ENCODE data around the gene GNB1. TPM values are rescaled to one million over a fixed set of nuclear protein-coding genes. Genes with fewer than 3 reads are reported as not detected.

The GNB1 gene
- total and polyA plus RNA-seq, 2 of the 4 experiments (the other 2 are of a cell fraction) = 73.5 to 371 TPM

- no peak for TF ChIP-seq MAZ (IDR thresholded peaks at IDR 0.05; ENCODE audit: borderline replicate concordance, low read depth, low read length)
- no peak for TF ChIP-seq NFE2L2 (IDR thresholded peaks at IDR 0.05; ENCODE audit: low read depth, low read length)
Observed at GRCh38 chr1:1780598-1781525, 110.0 kb downstream of the GNB1 start (continued).

DNA sequence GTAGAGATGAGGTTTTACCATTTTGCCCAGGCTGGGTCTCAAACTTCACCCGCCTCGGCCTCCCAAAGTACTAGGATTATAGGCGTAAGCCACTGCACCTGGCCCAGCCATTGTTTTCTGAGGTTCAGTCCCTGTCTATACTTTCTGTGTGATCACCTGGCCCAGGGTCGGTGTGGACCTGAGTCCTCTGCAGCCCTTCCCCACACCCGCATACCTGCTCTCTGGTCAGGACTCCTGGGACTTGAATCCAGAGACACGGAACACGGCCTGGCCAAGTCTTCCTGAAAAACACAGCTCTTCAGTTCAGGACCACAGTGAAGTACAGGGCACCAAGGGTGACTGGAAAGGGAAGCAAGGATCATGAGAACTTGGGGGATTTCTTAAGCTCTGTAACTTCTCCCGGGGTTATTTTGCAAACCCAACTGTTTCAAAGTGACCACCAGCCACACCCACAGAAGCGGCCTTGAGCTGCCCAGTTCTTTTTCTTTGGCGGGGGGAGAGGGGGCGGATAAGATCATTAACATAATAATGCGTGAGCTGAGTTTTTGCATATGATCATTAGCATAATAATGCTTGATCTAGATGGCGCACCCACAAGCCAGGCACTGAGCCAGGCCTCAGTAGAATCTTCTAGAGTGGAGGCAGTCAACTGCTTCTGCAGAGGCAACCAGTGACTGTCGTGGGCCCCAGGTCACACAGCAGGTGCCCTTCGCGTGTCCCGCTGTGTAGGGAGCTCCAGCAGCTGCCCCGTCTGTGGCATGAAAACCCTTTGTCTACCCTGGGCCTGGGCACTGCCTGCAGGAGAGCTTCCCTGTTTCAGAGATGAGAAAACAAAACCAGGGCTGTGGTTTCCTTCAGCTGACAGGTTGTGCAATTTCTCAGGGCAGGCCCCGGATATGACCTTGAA lies 110.9 kb downstream of the GNB1 start:
- peaks cover 22% of the 10 kb centered on the region for H3K4me1 ChIP-seq (ENCODE audit: control insufficient read depth, insufficient read depth, low read length)
- no peak overlapping the region for H2BK20ac ChIP-seq (ENCODE audit: low read depth, low read length)
- DNase-seq (peak; percentile 34), ATAC-seq (ENCODE audit: low read depth) (no peak)
- peaks cover 14% of the 10 kb centered on the region for H3K9me1 ChIP-seq (ENCODE audit: insufficient read depth, low read length)
- H3K56ac ChIP-seq (ENCODE audit: extremely low read depth, insufficient read depth, low read length) = no peak overlapping the region
- H2BK120ac ChIP-seq (ENCODE audit: low read depth, low read length) = no peak overlapping the region
- intact Hi-C loops (cut with micrococcal nuclease) = loop anchor here (1.0 kb wide), 1 partner anchor 126 kb away; no protein-coding TSS in a partner anchor
- peaks cover 6% of the 10 kb centered on the region for H3K36me3 ChIP-seq (ENCODE audit: control insufficient read depth, insufficient read depth, low read length)
- H2AFZ ChIP-seq (replicated peaks; ENCODE audit: low read length, poor library complexity) = peak overlapping the region; percentile 27
- H3K27ac ChIP-seq (ENCODE audit: insufficient read depth, low read length) = no peak overlapping the region
- no peak overlapping the region for H3K9ac ChIP-seq (ENCODE audit: low read depth, low read length)
- in situ Hi-C loops (cut with MboI; ENCODE audit: low sequenced_read_pairs) = loop anchor here (10.0 kb wide), 1 partner anchor 125 kb away; no protein-coding TSS in a partner anchor
- TF ChIP-seq CEBPB (IDR thresholded peaks at IDR 0.05; ENCODE audit: low read depth, low read length) (peak; percentile 84), RAD21 (IDR thresholded peaks at IDR 0.05; ENCODE audit: low read length) (no peak)
- no peak overlapping the region for H2AK5ac ChIP-seq (ENCODE audit: low read depth, low read length)
- no peak overlapping the region for H4K8ac ChIP-seq (ENCODE audit: low read depth in 2 of 2, low read length in 2 of 2)
- peaks cover 39% of the 10 kb centered on the region for H4K20me1 ChIP-seq (ENCODE audit: insufficient read depth, low read length)
- 58% methylated on average over 4 of the region's 19 CpGs; no CpG with 5 or more reads in 1 of the 2 experiments for WGBS, 2 experiments (ENCODE audit: extremely low coverage in 2 of 2, insufficient read length in 1 of 2)
- no peak overlapping the region for H2BK5ac ChIP-seq (ENCODE audit: low read depth, low read length, poor library complexity, severe bottlenecking)
- H3K9me3 ChIP-seq (ENCODE audit: control insufficient read depth, insufficient read depth, low read length) = no peaks in the 10 kb centered on the region
- ChIA-PET CTCF (no interaction called here), POLR2A (ENCODE audit: unreplicated experiment) (no interaction called here)
- H2BK15ac ChIP-seq (ENCODE audit: low read depth, low read length) = no peak overlapping the region
- H3K79me1 ChIP-seq (ENCODE audit: low read depth in 1 of 2, low read length in 2 of 2) = peaks cover 15 to 56% of the 10 kb centered on the region in 2 experiments; a peak in 3 of 4 replicates
- H4K5ac ChIP-seq (ENCODE audit: low read depth, low read length) = no peak overlapping the region
- H3K18ac ChIP-seq (ENCODE audit: low read depth, low read length) = no peak overlapping the region
- H3K23ac ChIP-seq (ENCODE audit: low read depth, low read length) = no peak overlapping the region
- no peak overlapping the region for H3K14ac ChIP-seq (replicated peaks; ENCODE audit: low read depth, low read length)
- dilution Hi-C loops (cut with HindIII; ENCODE audit: low sequenced_read_pairs, unreplicated experiment) = no loop called here
- H4K91ac ChIP-seq (ENCODE audit: insufficient read depth, low read depth, low read length) = no peak overlapping the region
- H3K4ac ChIP-seq (ENCODE audit: low read depth, low read length) = no peak overlapping the region
- H3K4me3 ChIP-seq (ENCODE audit: insufficient read depth, low read depth, low read length) = no peak overlapping the region
- no peak overlapping the region for H3K4me2 ChIP-seq (ENCODE audit: low read depth, low read length)
- no peaks in the 10 kb centered on the region for H3K27me3 ChIP-seq (ENCODE audit: control insufficient read depth, insufficient read depth, low read length)
- peak overlapping the region; percentile 74 for H2AK9ac ChIP-seq (replicated peaks; ENCODE audit: low read depth, low read length, poor library complexity)
- no TSS peak for BruUV-seq (replicated peaks)

All from IMR-90 (cell line).